Measurements from ENCODE around the gene GPATCH1. TPM values are rescaled to one million over a fixed set of nuclear protein-coding genes. Genes with fewer than 3 reads are reported as not detected.
A peak's percentile ranks its signal among the peaks of the same experiment; 100 is the strongest.

GPATCH1 gene
- total and polyA plus RNA-seq, 2 of the 13 experiments (the other 11 are each of a cell fraction or from before 2014, with no cell fraction given) = 6.8 to 6.9 TPM

DNA sequence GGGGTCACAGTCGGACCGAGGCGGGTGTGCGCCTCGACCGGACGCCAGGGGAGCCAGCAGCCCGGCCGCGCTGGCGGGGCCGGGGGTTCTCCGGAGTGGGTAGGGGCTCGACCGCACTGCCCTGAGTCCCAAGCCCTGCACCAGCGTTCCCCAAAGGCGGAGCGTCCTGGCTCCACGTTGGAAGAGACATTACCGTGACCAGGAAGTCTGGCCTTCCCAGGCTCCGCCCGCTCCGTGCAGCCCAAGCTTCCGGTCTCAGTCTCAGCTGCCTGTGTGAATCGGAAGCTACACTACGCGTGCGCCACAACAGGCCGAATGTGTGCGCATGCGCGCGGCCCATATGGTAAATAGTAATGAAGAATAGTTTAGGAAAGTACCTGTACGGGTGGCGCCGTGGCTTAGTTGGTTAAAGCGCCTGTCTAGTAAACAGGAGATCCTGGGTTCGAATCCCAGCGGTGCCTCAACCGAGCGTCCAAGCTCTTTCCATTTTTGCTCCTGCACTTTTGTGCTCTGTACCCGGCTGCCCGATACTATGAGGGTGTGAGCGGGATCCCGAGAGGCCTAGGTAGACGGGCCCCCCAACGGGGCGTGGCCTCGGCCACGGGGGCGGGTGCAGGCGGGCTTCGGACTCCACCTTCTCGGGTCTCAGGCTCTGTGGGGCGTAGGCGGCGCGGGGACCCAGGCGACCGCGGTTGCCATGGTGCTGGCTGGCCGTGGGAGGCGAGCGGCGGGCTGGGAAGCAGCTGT is 95.9 kb downstream of the GPATCH1 start (continued):
- TF ChIP-seq, protein P1, sequence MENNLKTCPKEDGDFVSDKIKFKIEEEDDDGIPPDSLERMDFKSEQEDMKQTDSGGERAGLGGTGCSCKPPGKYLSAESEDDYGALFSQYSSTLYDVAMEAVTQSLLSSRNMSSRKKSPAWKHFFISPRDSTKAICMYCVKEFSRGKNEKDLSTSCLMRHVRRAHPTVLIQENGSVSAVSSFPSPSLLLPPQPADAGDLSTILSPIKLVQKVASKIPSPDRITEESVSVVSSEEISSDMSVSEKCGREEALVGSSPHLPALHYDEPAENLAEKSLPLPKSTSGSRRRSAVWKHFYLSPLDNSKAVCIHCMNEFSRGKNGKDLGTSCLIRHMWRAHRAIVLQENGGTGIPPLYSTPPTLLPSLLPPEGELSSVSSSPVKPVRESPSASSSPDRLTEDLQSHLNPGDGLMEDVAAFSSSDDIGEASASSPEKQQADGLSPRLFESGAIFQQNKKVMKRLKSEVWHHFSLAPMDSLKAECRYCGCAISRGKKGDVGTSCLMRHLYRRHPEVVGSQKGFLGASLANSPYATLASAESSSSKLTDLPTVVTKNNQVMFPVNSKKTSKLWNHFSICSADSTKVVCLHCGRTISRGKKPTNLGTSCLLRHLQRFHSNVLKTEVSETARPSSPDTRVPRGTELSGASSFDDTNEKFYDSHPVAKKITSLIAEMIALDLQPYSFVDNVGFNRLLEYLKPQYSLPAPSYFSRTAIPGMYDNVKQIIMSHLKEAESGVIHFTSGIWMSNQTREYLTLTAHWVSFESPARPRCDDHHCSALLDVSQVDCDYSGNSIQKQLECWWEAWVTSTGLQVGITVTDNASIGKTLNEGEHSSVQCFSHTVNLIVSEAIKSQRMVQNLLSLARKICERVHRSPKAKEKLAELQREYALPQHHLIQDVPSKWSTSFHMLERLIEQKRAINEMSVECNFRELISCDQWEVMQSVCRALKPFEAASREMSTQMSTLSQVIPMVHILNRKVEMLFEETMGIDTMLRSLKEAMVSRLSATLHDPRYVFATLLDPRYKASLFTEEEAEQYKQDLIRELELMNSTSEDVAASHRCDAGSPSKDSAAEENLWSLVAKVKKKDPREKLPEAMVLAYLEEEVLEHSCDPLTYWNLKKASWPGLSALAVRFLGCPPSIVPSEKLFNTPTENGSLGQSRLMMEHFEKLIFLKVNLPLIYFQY (CRISPR knock-in tag; IDR thresholded peaks at IDR 0.05; ENCODE audit: borderline replicate concordance) = peak; percentile 56
- peak; percentile 88; the same call in 1 of the 2 replicates for TF ChIP-seq SMAD3 (CRISPR knock-in tag; IDR thresholded peaks at IDR 0.05)
- TF ChIP-seq ESRRA (CRISPR knock-in tag; IDR thresholded peaks at IDR 0.05; ENCODE audit: low read depth) = peak; percentile 59; the same call in 1 of the 2 replicates
- TF ChIP-seq ZNF660 (CRISPR knock-in tag; IDR thresholded peaks at IDR 0.05; ENCODE audit: borderline replicate concordance, low read depth) = no peak
- TF ChIP-seq ZNF33A (CRISPR knock-in tag; IDR thresholded peaks at IDR 0.05; ENCODE audit: borderline replicate concordance) = peak; percentile 91; the same call in 1 of the 2 replicates
- TF ChIP-seq GATAD2A (CRISPR knock-in tag; IDR thresholded peaks at IDR 0.05) = peak; percentile 63; the same call in 1 of the 2 replicates
- TF ChIP-seq ZNF720 (CRISPR knock-in tag; IDR thresholded peaks at IDR 0.05) = no peak
- TF ChIP-seq, protein P2, sequence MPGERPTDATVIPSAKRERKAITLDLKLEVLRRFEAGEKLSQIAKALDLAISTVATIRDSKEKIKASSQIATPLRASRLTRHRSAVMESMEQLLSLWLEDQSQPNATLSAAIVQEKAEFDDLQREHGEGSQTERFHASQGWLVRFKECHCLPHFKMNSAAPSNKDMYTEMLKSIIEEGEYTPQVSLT (CRISPR knock-in tag; IDR thresholded peaks at IDR 0.05; ENCODE audit: borderline replicate concordance, low read depth) = no peak; the same call in 1 of the 2 replicates
- peak; percentile 76 for TF ChIP-seq SRY (CRISPR knock-in tag; IDR thresholded peaks at IDR 0.05)
- TF ChIP-seq, protein P3, sequence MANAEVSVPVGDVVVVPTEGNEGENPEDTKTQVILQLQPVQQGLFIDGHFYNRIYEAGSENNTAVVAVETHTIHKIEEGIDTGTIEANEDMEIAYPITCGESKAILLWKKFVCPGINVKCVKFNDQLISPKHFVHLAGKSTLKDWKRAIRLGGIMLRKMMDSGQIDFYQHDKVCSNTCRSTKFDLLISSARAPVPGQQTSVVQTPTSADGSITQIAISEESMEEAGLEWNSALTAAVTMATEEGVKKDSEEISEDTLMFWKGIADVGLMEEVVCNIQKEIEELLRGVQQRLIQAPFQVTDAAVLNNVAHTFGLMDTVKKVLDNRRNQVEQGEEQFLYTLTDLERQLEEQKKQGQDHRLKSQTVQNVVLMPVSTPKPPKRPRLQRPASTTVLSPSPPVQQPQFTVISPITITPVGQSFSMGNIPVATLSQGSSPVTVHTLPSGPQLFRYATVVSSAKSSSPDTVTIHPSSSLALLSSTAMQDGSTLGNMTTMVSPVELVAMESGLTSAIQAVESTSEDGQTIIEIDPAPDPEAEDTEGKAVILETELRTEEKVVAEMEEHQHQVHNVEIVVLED (CRISPR knock-in tag; IDR thresholded peaks at IDR 0.05; ENCODE audit: borderline replicate concordance) = peak; percentile 77; the same call in 1 of the 2 replicates
- TF ChIP-seq ZNF20 (CRISPR knock-in tag; IDR thresholded peaks at IDR 0.05) = 0 out of 2 replicates have a peak, but pooled peaks have one; percentile 28
- TF ChIP-seq, protein P4, sequence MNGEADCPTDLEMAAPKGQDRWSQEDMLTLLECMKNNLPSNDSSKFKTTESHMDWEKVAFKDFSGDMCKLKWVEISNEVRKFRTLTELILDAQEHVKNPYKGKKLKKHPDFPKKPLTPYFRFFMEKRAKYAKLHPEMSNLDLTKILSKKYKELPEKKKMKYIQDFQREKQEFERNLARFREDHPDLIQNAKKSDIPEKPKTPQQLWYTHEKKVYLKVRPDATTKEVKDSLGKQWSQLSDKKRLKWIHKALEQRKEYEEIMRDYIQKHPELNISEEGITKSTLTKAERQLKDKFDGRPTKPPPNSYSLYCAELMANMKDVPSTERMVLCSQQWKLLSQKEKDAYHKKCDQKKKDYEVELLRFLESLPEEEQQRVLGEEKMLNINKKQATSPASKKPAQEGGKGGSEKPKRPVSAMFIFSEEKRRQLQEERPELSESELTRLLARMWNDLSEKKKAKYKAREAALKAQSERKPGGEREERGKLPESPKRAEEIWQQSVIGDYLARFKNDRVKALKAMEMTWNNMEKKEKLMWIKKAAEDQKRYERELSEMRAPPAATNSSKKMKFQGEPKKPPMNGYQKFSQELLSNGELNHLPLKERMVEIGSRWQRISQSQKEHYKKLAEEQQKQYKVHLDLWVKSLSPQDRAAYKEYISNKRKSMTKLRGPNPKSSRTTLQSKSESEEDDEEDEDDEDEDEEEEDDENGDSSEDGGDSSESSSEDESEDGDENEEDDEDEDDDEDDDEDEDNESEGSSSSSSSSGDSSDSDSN (CRISPR knock-in tag; IDR thresholded peaks at IDR 0.05) = peak; percentile 67
- no peak for TF ChIP-seq ZBTB8A (CRISPR knock-in tag; IDR thresholded peaks at IDR 0.05; ENCODE audit: borderline replicate concordance, low read depth)
- TF ChIP-seq, protein P5, sequence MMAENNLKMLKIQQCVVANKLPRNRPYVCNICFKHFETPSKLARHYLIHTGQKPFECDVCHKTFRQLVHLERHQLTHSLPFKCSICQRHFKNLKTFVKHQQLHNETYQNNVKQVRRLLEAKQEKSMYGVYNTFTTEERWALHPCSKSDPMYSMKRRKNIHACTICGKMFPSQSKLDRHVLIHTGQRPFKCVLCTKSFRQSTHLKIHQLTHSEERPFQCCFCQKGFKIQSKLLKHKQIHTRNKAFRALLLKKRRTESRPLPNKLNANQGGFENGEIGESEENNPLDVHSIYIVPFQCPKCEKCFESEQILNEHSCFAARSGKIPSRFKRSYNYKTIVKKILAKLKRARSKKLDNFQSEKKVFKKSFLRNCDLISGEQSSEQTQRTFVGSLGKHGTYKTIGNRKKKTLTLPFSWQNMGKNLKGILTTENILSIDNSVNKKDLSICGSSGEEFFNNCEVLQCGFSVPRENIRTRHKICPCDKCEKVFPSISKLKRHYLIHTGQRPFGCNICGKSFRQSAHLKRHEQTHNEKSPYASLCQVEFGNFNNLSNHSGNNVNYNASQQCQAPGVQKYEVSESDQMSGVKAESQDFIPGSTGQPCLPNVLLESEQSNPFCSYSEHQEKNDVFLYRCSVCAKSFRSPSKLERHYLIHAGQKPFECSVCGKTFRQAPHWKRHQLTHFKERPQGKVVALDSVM (CRISPR knock-in tag; IDR thresholded peaks at IDR 0.05) = peak; percentile 66
- peak; percentile 93 for TF ChIP-seq ZNF772 (CRISPR knock-in tag; IDR thresholded peaks at IDR 0.05)
- peak; percentile 80 for TF ChIP-seq ZNF670 (CRISPR knock-in tag; IDR thresholded peaks at IDR 0.05; ENCODE audit: borderline replicate concordance)
